ENCODE data around the gene CPVL. TPM values are rescaled to one million over a fixed set of nuclear protein-coding genes. Genes with fewer than 3 reads are reported as not detected.

CPVL gene
- total RNA-seq, 1 experiment from 2014 or later, result 26.9 TPM

DNA sequence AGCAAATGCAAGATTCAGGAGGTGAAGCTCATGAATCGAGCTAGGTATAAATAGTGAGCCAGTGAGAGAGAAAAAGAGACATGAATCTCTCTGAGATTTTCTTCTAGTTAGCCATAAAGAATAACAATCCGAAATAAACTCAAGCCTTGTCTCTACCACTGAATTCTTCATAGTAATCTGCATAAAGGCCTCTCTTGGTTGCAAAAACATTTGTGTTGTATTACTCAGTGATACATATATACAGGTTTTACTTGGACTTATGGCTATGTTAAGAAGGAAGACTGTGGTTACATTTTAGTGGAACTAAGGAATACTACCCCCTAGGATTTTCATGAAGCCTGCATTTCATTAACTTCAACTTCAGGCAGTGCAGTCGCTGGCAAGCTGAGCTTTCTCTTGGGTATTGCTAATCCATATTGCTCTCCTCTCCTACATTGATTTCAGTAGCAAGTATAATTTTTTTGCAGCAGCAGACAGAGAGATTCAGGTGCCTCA, 115.5 kb downstream of the CPVL start:
- H2AK5ac ChIP-seq (ENCODE audit: insufficient read length, low read length), result no peak overlapping the region
- H2BK120ac ChIP-seq (ENCODE audit: low read depth, low read length, poor library complexity, severe bottlenecking), result no peak overlapping the region
- no peak overlapping the region for H3K14ac ChIP-seq (ENCODE audit: insufficient read depth, low read length)
- H3K79me1 ChIP-seq (ENCODE audit: insufficient read depth, low read depth, low read length, poor library complexity, severe bottlenecking), result no peaks in the 10 kb centered on the region
- H4K5ac ChIP-seq (ENCODE audit: insufficient read length, low read depth, low read length), result no peak overlapping the region
- no peaks in the 10 kb centered on the region for H3K79me2 ChIP-seq (ENCODE audit: insufficient read depth, low read length)
- no peak for DNase-seq
- H3T11ph ChIP-seq (ENCODE audit: low read length), result no peak overlapping the region
- peaks cover 4 to 23% (median 5%) of the 10 kb centered on the region in 3 experiments; a peak in 6 of 7 replicates for H3K36me3 Mint-ChIP-seq (ENCODE audit: insufficient read depth in 1 of 3, low read depth in 3 of 3)
- H3K27ac ChIP-seq (ENCODE audit: insufficient read length, low read depth, low read length), result no peak overlapping the region
- H4K20me1 ChIP-seq (ENCODE audit: control insufficient read depth, insufficient read depth, insufficient read length), result no peaks in the 10 kb centered on the region
- peaks cover 9 to 14% of the 10 kb centered on the region in 2 experiments; a peak in 4 of 5 replicates for H3K9me3 Mint-ChIP-seq
- H3K4me1 Mint-ChIP-seq, result peaks cover 0 to 2% of the 10 kb centered on the region in 2 experiments; a peak in 1 of 4 replicates
- H3K4ac ChIP-seq (ENCODE audit: low read depth, low read length), result no peak overlapping the region
- no peak overlapping the region for H3K27ac Mint-ChIP-seq
- no peak overlapping the region for H3K4me3 Mint-ChIP-seq
- H2BK12ac ChIP-seq (ENCODE audit: insufficient read length, low read depth, low read length), result no peak overlapping the region
- no peaks in the 10 kb centered on the region for H3K9me3 ChIP-seq (ENCODE audit: control insufficient read depth, low read depth, low read length)
- H3K4me2 ChIP-seq (ENCODE audit: insufficient read depth, insufficient read length, low read length), result no peak overlapping the region
- H3K23ac ChIP-seq (ENCODE audit: insufficient read length, low read depth, low read length), result no peak overlapping the region
- TF ChIP-seq, protein P1, sequence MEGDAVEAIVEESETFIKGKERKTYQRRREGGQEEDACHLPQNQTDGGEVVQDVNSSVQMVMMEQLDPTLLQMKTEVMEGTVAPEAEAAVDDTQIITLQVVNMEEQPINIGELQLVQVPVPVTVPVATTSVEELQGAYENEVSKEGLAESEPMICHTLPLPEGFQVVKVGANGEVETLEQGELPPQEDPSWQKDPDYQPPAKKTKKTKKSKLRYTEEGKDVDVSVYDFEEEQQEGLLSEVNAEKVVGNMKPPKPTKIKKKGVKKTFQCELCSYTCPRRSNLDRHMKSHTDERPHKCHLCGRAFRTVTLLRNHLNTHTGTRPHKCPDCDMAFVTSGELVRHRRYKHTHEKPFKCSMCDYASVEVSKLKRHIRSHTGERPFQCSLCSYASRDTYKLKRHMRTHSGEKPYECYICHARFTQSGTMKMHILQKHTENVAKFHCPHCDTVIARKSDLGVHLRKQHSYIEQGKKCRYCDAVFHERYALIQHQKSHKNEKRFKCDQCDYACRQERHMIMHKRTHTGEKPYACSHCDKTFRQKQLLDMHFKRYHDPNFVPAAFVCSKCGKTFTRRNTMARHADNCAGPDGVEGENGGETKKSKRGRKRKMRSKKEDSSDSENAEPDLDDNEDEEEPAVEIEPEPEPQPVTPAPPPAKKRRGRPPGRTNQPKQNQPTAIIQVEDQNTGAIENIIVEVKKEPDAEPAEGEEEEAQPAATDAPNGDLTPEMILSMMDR (conservative IDR thresholded peaks at IDR 0.05), result no peak
- no CpG with 5 or more reads among the region's 3 CpGs for WGBS (ENCODE audit: extremely low coverage, insufficient read length, low lambda C conversion rate)
- no peaks in the 10 kb centered on the region for H3K27me3 Mint-ChIP-seq (ENCODE audit: low read depth)
- H3K27me3 ChIP-seq (ENCODE audit: insufficient read depth, low read length), result no peaks in the 10 kb centered on the region
- H3K18ac ChIP-seq (ENCODE audit: insufficient read length, low read depth, low read length), result no peak overlapping the region
- no peak overlapping the region for H2BK20ac ChIP-seq (ENCODE audit: low read depth, low read length, poor library complexity, severe bottlenecking)
- H4K91ac ChIP-seq (ENCODE audit: insufficient read length, low read depth, low read length), result no peak overlapping the region
- H2BK15ac ChIP-seq (ENCODE audit: low read depth, low read length), result no peak overlapping the region
- H2AFZ ChIP-seq (ENCODE audit: low read length), result no peak overlapping the region
- no peak overlapping the region for H2BK5ac ChIP-seq (ENCODE audit: insufficient read length, low read length)
- no peak overlapping the region for H3K56ac ChIP-seq (ENCODE audit: insufficient read length, low read depth, low read length)
- H4K8ac ChIP-seq (replicated peaks; ENCODE audit: insufficient read length, low read depth, low read length), result no peak overlapping the region
- no peak overlapping the region for H3K9ac ChIP-seq (ENCODE audit: extremely low read depth, insufficient read length, low read length)
- no peaks in the 10 kb centered on the region for H3K23me2 ChIP-seq (ENCODE audit: insufficient read length, low read depth, low read length, poor library complexity, severe bottlenecking)
- H3K4me1 ChIP-seq (ENCODE audit: insufficient read depth, low read length), result no peaks in the 10 kb centered on the region

Measured in H9 (cell line).